MCF 10A (cell line): Measurements from ENCODE around the gene TAF4. TPM values are rescaled to one million over a fixed set of nuclear protein-coding genes. Genes with fewer than 3 reads are reported as not detected.

ENCODE experiments used
- BruUV-seq: library from RNA; stranded (reverse); fragments of 400-500 nt; replicated peaks from 2 replicates; lab custom pipeline; 2021; lab: Mats Ljungman, UMichigan
- CTCF ChIA-PET: fragments of 300-600 bp; sonication (Branson Sonifier 250); formaldehyde crosslinking; extraction: SDS; loops from one replicate; lab custom pipeline; 2021; ENCODE audit warnings: antibody characterized with exemption, inconsistent platforms; lab: Yijun Ruan, JAX
- POLR2A ChIA-PET: fragments of 300-600, 350-650 bp; sonication (Branson Sonifier 250); formaldehyde crosslinking; extraction: SDS; loops from one replicate; lab custom pipeline; 2020; ENCODE audit warnings: antibody characterized with exemption, inconsistent platforms; lab: Yijun Ruan, JAX
- DNase-seq: peaks from one replicate; pipeline ENCODE4 v3.0.0-alpha.2; 2018; ENCODE audit not compliant: unreplicated experiment
- H3K27ac Mint-ChIP-seq: one replicate; pipeline ENCODE4 v1.8.0; 2022; ENCODE audit warnings: mild to moderate bottlenecking, low read depth, mixed read lengths; ENCODE audit not compliant: unreplicated experiment
- H3K27me3 Mint-ChIP-seq: one replicate; pipeline ENCODE4 v1.8.0; 2022; ENCODE audit warnings: mixed read lengths; ENCODE audit not compliant: insufficient read depth, unreplicated experiment
- H3K36me3 Mint-ChIP-seq: one replicate; pipeline ENCODE4 v1.8.0; 2022; ENCODE audit warnings: mild to moderate bottlenecking, moderate library complexity, mixed read lengths; ENCODE audit not compliant: insufficient read depth, unreplicated experiment
- H3K4me1 Mint-ChIP-seq: one replicate; pipeline ENCODE4 v1.8.0; 2022; ENCODE audit warnings: mixed read lengths; ENCODE audit not compliant: insufficient read depth, unreplicated experiment
- H3K4me3 Mint-ChIP-seq: one replicate; pipeline ENCODE4 v1.8.0; 2022; ENCODE audit warnings: mild to moderate bottlenecking, moderate library complexity, mixed read lengths; ENCODE audit not compliant: unreplicated experiment
- H3K9me3 Mint-ChIP-seq: one replicate; pipeline ENCODE4 v1.8.0; 2022; ENCODE audit warnings: mixed read lengths; ENCODE audit not compliant: unreplicated experiment
- intact Hi-C: fragments of 100-400 bp; cut with micrococcal nuclease; formaldehyde crosslinking; loops from 2 replicates; pipeline ENCODE4 v1.14.1; 2022
- total RNA-seq: library from RNA; stranded (reverse); gene quantifications from 2 replicates; pipeline ENCODE4 v1.2.3, GENCODE V29; 2022
- TF ChIP-seq, protein P1 (sequence below): fragments of 200-600 bp; IDR thresholded peaks from one replicate; pipeline ENCODE4 v1.8.0; 2022; ENCODE audit warnings: antibody characterized with exemption, mild to moderate bottlenecking; ENCODE audit not compliant: unreplicated experiment

The TAF4 gene
- total RNA-seq, 1 experiment from 2014 or later = 15.9 TPM

DNA sequence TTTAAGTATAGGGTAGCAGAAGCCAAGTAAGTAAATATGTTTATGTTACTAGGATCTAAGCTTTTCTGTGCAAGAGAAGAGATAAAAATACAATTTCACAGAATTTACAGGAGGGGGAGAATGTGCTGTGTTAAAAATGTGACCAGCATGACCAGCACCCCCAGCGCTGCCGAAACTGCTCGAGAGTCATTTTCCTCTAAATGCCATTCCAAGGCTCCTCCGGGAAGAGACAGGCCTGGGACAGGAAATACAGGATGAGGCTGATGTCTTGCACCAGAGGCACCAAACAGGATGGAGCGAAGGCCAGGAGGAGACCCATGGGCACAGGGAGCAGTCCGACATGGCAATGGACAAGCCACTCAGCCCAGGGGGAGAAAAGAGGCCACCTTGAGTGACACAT is 21.1 kb downstream of the TAF4 start:
- Mint-ChIP-seq H3K4me1 (peaks cover 11% of the 10 kb centered on the region), H3K9me3 (no peaks in the 10 kb centered on the region), H3K36me3 (peaks cover 5% of the 10 kb centered on the region), H3K27ac (no peak overlapping the region), H3K4me3 (no peak overlapping the region), H3K27me3 (no peaks in the 10 kb centered on the region)
- no TSS peak for BruUV-seq
- ChIA-PET CTCF (interaction anchor here (0.6 kb wide), 1 partner anchor 23 kb away, joined by 3 read pairs; no protein-coding TSS in a partner anchor), POLR2A (no interaction called here)
- intact Hi-C loops = no loop called here
- TF ChIP-seq, protein P1, sequence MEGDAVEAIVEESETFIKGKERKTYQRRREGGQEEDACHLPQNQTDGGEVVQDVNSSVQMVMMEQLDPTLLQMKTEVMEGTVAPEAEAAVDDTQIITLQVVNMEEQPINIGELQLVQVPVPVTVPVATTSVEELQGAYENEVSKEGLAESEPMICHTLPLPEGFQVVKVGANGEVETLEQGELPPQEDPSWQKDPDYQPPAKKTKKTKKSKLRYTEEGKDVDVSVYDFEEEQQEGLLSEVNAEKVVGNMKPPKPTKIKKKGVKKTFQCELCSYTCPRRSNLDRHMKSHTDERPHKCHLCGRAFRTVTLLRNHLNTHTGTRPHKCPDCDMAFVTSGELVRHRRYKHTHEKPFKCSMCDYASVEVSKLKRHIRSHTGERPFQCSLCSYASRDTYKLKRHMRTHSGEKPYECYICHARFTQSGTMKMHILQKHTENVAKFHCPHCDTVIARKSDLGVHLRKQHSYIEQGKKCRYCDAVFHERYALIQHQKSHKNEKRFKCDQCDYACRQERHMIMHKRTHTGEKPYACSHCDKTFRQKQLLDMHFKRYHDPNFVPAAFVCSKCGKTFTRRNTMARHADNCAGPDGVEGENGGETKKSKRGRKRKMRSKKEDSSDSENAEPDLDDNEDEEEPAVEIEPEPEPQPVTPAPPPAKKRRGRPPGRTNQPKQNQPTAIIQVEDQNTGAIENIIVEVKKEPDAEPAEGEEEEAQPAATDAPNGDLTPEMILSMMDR = no peak
- DNase-seq = no peak

DNA sequence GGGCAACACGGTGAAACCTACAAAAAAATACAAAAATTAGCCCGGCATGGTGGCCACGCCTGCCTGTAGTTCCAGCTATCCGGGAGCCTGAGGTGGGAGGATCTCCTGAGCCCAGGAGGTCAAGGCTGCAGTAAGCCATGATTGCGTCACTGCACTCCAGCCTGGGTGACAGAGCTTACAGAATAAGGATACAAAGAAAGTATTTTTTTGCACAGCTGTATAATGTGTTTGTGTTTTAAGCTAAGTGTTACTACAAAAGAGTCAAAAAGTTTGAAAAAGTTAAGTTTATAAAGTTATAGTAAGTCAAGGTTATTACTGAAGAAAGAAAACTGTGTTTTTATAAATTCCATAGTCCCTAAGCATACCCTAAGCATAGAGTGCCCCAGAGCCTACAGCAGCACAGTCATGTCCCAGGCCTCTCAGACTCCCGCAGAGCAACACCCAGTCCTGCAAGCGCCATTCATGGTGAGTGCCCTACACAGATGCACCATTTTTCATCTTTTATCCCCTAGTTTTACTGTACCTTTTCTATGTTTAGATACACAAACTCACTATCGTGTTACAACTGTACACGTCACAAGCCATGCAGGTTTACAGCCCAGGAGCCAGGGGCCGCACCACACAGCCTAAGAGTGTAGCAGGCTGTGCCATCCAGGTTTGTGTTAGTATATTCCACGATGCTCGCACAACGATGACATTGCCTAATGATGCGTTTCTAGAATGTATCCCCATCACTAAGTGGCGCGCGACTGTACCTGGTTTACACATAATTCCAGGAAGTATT is 22.4 kb downstream of the TAF4 start:
- H3K36me3 Mint-ChIP-seq = peaks cover 7% of the 10 kb centered on the region
- H3K27ac Mint-ChIP-seq = no peak overlapping the region
- DNase-seq = peak; percentile 57
- CTCF ChIA-PET = no interaction called here
- no peak overlapping the region for H3K4me3 Mint-ChIP-seq
- intact Hi-C loops = no loop called here
- TF ChIP-seq, protein P1 = no peak
- no TSS peak for BruUV-seq
- H3K4me1 Mint-ChIP-seq = peaks cover 11% of the 10 kb centered on the region
- H3K9me3 Mint-ChIP-seq = no peaks in the 10 kb centered on the region
- no peaks in the 10 kb centered on the region for H3K27me3 Mint-ChIP-seq
- POLR2A ChIA-PET = interaction anchor here (0.6 to 0.8 kb wide), 2 partner anchors 79 to 1156 kb away, joined by 3 to 6 read pairs; partner anchors contain the start of gene LSM14B

DNA sequence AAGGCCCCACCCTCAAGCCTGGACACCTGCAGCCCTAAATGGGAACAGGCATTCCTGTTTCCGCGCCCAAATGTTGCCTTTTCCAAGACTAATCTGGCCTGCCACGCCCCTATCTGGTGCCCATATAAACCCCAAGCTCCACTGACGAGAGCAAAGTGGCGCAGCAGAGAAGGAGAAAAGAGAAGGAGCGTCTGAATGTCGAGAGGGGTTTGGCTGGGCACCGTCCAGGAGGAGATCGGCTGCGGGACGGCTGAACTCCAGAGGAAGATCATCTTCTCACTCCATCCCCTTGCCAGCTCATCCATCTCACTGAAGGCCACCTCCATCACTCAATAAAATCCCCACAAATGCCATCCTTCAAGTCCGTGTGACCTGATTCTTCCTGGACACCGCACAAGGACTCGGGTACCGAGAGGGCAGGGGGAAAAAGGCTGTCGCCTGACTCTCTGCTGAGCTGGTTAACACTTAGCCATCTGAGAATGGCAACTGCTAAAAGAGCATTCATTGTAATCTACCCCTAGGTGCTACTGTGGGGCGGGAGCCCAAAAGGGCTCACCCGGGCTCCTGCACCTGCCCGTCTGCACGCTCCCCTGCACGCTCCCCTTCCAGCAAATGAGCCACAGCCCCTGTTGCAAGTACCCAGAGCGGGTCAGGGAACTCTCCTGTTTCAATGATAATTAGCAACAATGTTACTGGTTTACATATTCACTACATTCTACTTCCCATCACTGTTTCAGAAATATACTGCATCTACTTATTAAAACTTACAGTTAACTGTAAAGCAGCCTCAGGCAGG is 23.5 kb downstream of the TAF4 start:
- Mint-ChIP-seq H3K27ac (no peak overlapping the region), H3K9me3 (no peaks in the 10 kb centered on the region), H3K4me3 (no peak overlapping the region), H3K4me1 (peaks cover 11% of the 10 kb centered on the region), H3K27me3 (no peaks in the 10 kb centered on the region), H3K36me3 (peaks cover 5% of the 10 kb centered on the region)
- intact Hi-C loops = no loop called here
- CTCF ChIA-PET = no interaction called here
- no peak for DNase-seq
- POLR2A ChIA-PET = interaction anchor here (0.8 kb wide), 2 partner anchors 24 to 80 kb away, joined by 5 to 6 read pairs; partner anchors contain the start of gene LSM14B
- no TSS peak for BruUV-seq
- TF ChIP-seq, protein P1 = no peak

DNA sequence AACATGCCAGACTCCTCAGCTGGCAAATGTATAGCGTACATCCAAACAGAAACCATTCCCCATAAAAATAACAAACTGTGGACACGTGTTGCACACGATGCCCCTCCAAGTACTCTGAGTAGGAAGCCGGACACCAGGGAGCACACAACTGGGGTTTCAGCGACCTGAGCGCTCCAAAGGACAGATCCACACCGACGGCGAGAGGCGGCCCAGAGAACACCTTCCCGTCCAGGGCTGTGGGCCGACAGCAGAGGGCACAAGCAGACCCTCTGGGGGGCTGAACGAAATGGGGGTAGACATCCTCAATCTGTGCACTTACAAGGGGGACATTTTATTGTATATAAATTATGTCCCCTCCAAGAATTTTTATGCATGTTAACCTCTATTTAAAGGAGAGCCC is 24.7 kb downstream of the TAF4 start:
- H3K9me3 Mint-ChIP-seq = no peaks in the 10 kb centered on the region
- H3K36me3 Mint-ChIP-seq = peaks cover 5% of the 10 kb centered on the region
- ChIA-PET POLR2A (no interaction called here), CTCF (interaction anchor here (0.6 kb wide), 1 partner anchor 97 kb away, joined by 3 read pairs; no protein-coding TSS in a partner anchor)
- DNase-seq = no peak
- intact Hi-C loops = no loop called here
- BruUV-seq = no TSS peak
- H3K4me3 Mint-ChIP-seq = no peak overlapping the region
- H3K4me1 Mint-ChIP-seq = peaks cover 18% of the 10 kb centered on the region
- TF ChIP-seq, protein P1 = no peak
- H3K27ac Mint-ChIP-seq = no peak overlapping the region
- no peaks in the 10 kb centered on the region for H3K27me3 Mint-ChIP-seq
